Left lung (tissue), 10 donors: Measurements from ENCODE around the gene ANKRD39. TPM values are rescaled to one million over a fixed set of nuclear protein-coding genes. Genes with fewer than 3 reads are reported as not detected.

Source experiments
- ATAC-seq: fragments of 200-7000 bp; cut with Tn5 transposase; one replicate; pipeline ENCODE4 v1.9.1; 2020; ENCODE audit warnings: moderate library complexity
- DNase-seq, 4 donors: peaks; one replicate each; pipeline ENCODE4 v3.0.0-alpha.2; 2013 to 2020
- H3K27ac ChIP-seq, 2 donors: fragments of 200-600 bp; sonication (generic) in 1 of 2; one replicate each; pipeline versions ENCODE4 v1.5.0 to v1.8.0; 2020 to 2021
- H3K27me3 ChIP-seq, 2 donors: fragments of 200-600 bp; sonication (generic) in 1 of 2; one replicate each; pipeline versions ENCODE4 v1.5.0 to v1.8.0; 2020 to 2021
- H3K36me3 ChIP-seq, 2 donors: fragments of 200-600 bp; sonication (generic) in 1 of 2; one replicate each; pipeline versions ENCODE4 v1.5.0 to v1.8.0; 2020 to 2021
- H3K4me1 ChIP-seq, 2 donors: fragments of 200-600 bp; one replicate each; pipeline ENCODE4 v1.8.0; 2021
- H3K4me3 ChIP-seq, 2 donors: fragments of 200-600 bp; sonication (generic) in 1 of 2; one replicate each; pipeline versions ENCODE4 v1.5.0 to v1.8.0; 2020 to 2021; ENCODE audit warnings: mild to moderate bottlenecking in 1 of 2
- H3K9me3 ChIP-seq, 2 donors: fragments of 200-600 bp; sonication (generic) in 1 of 2; one replicate each; pipeline versions ENCODE4 v1.5.0 to v1.8.0; 2020 to 2021
- intact Hi-C, 2 donors: fragments of 100-400 bp; cut with DNase I; formaldehyde crosslinking; loops; one replicate each; pipeline versions ENCODE4 v1.11.2 to v1.14.2; 2022
- polyA plus RNA-seq, 6 donors: library from polyadenylated mRNA; unstranded; fragments of 120-200 nt; gene quantifications; one replicate each; pipeline ENCODE4 v1.2.1, GENCODE V29; 2013; ENCODE audit not compliant: insufficient read length in 6 of 6
- total RNA-seq, 2 donors: library from RNA; stranded (reverse); fragmentation: NEBNext Ultra II Directional; extraction: Animal tissue kit (Norgen Biotek cat#: 25700); gene quantifications; one replicate each; pipeline ENCODE4 v1.2.1, GENCODE V29; 2021
- TF ChIP-seq, protein P1 (sequence below), 2 donors: fragments of 200-600 bp; sonication (generic) in 1 of 2; IDR thresholded peaks; one replicate each; pipeline versions ENCODE4 v1.5.0 to v1.8.0; 2021; ENCODE audit warnings: antibody characterized with exemption in 2 of 2
- donor health status: DM: no; HTN: yes; CAD: no.
- donor health status: DM: no; HTN: no; CAD: no.

The ANKRD39 gene
- total and polyA plus RNA-seq, 8 donors = 7.9 to 11.9 (median 10.4) TPM

DNA sequence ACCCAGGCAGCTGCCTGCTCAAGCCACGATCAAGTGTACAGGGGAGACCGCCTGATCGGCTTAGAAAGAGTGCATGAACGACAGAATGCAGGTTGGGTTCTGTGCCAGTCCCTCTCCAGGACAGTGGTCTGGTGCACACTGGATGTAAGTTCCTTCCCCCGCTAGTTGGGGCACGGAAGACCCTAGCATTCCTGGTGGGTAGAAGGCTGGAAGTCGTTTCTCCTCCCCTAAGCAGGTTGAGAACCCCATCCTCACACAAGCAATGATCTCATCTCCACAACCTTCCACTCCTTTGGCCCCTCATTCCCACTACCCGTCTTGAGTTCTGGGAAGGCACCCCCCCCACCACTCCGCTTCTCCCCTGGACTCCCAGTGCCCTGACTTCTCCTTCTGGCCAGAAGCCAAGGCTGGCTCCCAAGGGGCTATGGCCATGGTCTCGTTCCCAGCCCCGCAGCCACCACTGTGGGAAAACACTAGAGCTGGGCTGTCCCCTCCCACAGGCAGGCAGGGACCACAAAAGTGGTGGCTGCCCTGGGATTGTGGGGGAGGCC lies 1.4 kb upstream of the ANKRD39 start:
- peaks cover 12 to 57% of the 10 kb centered on the region in 2 donors for H3K4me1 ChIP-seq
- peak overlapping the region in 1 of 2 donors; percentile 86 for H3K4me3 ChIP-seq
- peaks cover 0 to 39% of the 10 kb centered on the region in 2 donors for H3K36me3 ChIP-seq
- peaks cover 0 to 7% of the 10 kb centered on the region in 2 donors for H3K27me3 ChIP-seq
- ATAC-seq = no peak
- peak in 1 of 4 donors; percentile 67 for DNase-seq
- TF ChIP-seq, protein P1, sequence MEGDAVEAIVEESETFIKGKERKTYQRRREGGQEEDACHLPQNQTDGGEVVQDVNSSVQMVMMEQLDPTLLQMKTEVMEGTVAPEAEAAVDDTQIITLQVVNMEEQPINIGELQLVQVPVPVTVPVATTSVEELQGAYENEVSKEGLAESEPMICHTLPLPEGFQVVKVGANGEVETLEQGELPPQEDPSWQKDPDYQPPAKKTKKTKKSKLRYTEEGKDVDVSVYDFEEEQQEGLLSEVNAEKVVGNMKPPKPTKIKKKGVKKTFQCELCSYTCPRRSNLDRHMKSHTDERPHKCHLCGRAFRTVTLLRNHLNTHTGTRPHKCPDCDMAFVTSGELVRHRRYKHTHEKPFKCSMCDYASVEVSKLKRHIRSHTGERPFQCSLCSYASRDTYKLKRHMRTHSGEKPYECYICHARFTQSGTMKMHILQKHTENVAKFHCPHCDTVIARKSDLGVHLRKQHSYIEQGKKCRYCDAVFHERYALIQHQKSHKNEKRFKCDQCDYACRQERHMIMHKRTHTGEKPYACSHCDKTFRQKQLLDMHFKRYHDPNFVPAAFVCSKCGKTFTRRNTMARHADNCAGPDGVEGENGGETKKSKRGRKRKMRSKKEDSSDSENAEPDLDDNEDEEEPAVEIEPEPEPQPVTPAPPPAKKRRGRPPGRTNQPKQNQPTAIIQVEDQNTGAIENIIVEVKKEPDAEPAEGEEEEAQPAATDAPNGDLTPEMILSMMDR (IDR thresholded peaks at IDR 0.05) = no peak
- intact Hi-C loops = no loop called here
- H3K9me3 ChIP-seq = no peaks in the 10 kb centered on the region
- peak overlapping the region in 1 of 2 donors; percentile 86 for H3K27ac ChIP-seq

GRCh38 chr2:96856776-96857666 lies 795 bp downstream of the ANKRD39 start:
- ATAC-seq = peak; percentile 7

GRCh38 chr2:96853321-96853720 lies 4.5 kb downstream of the ANKRD39 start:
- no peak for ATAC-seq
- peaks cover 0 to 59% of the 10 kb centered on the region in 2 donors for H3K36me3 ChIP-seq
- TF ChIP-seq, protein P1 (IDR thresholded peaks at IDR 0.05) = no peak

More at GRCh38 chr2:96856776-96857666, 795 bp downstream of the ANKRD39 start:
- intact Hi-C loops = no loop called here
- Histone ChIP-seq H3K27ac (peak overlapping the region; percentile 78 to 86), H3K4me3 (peak overlapping the region; percentile 86 to 93), H3K4me1 (peaks cover 12 to 41% of the 10 kb centered on the region in 2 donors), H3K36me3 (peaks cover 0 to 42% of the 10 kb centered on the region in 2 donors), H3K27me3 (peaks cover 0 to 7% of the 10 kb centered on the region in 2 donors), H3K9me3 (no peaks in the 10 kb centered on the region)
- TF ChIP-seq, protein P1 (IDR thresholded peaks at IDR 0.05) = no peak
- no peak for DNase-seq

GRCh38 chr2:96852667-96853066 lies 5.1 kb downstream of the ANKRD39 start:
- intact Hi-C loops = no loop called here
- H3K27me3 ChIP-seq = no peaks in the 10 kb centered on the region
- ATAC-seq = no peak
- H3K27ac ChIP-seq = no peak overlapping the region
- peaks cover 0 to 66% of the 10 kb centered on the region in 2 donors for H3K36me3 ChIP-seq
- no peak overlapping the region for H3K4me3 ChIP-seq
- peaks cover 4 to 9% of the 10 kb centered on the region in 2 donors for H3K4me1 ChIP-seq
- H3K9me3 ChIP-seq = no peaks in the 10 kb centered on the region
- TF ChIP-seq, protein P1 (IDR thresholded peaks at IDR 0.05) = no peak
- no peak for DNase-seq

More at GRCh38 chr2:96853321-96853720, 4.5 kb downstream of the ANKRD39 start:
- H3K4me1 ChIP-seq = peaks cover 4 to 9% of the 10 kb centered on the region in 2 donors
- no peaks in the 10 kb centered on the region for H3K27me3 ChIP-seq
- H3K27ac ChIP-seq = no peak overlapping the region
- H3K4me3 ChIP-seq = no peak overlapping the region
- intact Hi-C loops = no loop called here
- no peaks in the 10 kb centered on the region for H3K9me3 ChIP-seq
- DNase-seq = no peak

- ATAC-seq = no peak
- Histone ChIP-seq H3K9me3 (no peaks in the 10 kb centered on the region), H3K27ac (no peak overlapping the region), H3K4me1 (no peaks in the 10 kb centered on the region), H3K27me3 (no peaks in the 10 kb centered on the region), H3K4me3 (no peak overlapping the region), H3K36me3 (peaks cover 0 to 81% of the 10 kb centered on the region in 2 donors)
- TF ChIP-seq, protein P1 (IDR thresholded peaks at IDR 0.05) = no peak
- intact Hi-C loops = no loop called here
- peak in 1 of 4 donors; percentile 51 for DNase-seq
These were observed 9.6 kb downstream of the ANKRD39 start for GRCh38 chr2:96848264-96848663.
